ENCODE measurements around the gene KLHL26.

KLHL26 gene

DNA sequence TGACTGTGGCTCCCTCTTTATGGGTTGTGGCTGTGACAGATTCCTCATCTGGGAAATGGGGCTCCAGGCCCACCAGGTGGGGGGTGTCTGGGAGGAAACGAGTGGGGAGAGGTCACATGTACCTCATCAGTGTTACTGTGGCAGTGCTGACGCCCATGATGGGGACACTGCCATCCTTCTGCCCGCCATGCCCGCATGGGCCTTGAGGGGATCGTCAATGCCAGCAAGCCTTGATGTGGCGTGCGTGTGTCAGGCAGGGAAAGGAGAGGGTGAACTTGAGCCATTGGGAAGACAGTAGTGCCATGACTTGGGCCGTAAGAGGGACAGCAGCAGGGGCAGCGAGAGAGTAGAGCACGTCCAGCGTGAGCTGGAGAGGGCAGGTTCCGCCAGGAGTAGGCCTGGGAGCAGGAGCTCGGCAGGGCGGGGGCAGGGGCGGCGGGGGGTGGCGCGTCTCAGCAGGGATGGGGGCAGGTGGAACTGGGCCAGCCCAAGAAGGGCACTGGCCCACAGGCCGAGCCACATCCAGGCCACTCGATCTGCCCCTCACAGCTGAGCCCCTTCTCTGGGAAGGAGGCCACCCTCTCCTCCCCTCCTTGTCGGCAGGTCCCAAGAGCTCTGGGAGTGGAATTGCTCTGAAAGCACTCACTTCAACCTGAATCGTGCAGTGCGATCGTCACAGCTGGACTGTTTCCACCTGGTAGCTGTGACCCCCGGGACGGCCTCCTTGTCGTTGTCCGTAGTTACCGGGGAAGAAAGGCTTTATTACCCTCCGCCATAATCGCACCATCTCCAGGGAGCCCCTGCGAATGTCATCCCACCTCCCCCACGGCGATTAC lies 9.9 kb downstream of the KLHL26 start:
- Histone ChIP-seq H3K4me1 (ENCODE audit: low read length) (no peaks in the 10 kb centered on the region), H2AFZ (ENCODE audit: low read length) (no peak overlapping the region), H3K27me3 (replicated peaks; ENCODE audit: insufficient read depth, low read length) (no peaks in the 10 kb centered on the region), H3K9me3 (replicated peaks; ENCODE audit: insufficient read depth, low read length) (no peaks in the 10 kb centered on the region), H3F3A (ENCODE audit: insufficient read depth, low read length) (no peaks in the 10 kb centered on the region), H3K9ac (ENCODE audit: low read length) (no peak overlapping the region), H4K20me1 (ENCODE audit: insufficient read depth, low read length) (no peaks in the 10 kb centered on the region), H3K36me3 (replicated peaks; ENCODE audit: insufficient read depth, low read length) (no peaks in the 10 kb centered on the region), H3K27ac (ENCODE audit: low read length) (no peak overlapping the region), H3K4me3 (ENCODE audit: low read length) (no peak overlapping the region), H3K79me2 (ENCODE audit: low read length) (peaks cover 24% of the 10 kb centered on the region), H3K4me2 (ENCODE audit: low read depth, low read length) (no peak overlapping the region), H3K9me2 (replicated peaks; ENCODE audit: insufficient read depth, low read length) (no peaks in the 10 kb centered on the region)
- TF ChIP-seq EZH2phosphoT487 (IDR thresholded peaks at IDR 0.05; ENCODE audit: low read length) (no peak), EZH2 (optimal IDR thresholded peaks at IDR 0.05; ENCODE audit: low read depth, low read length) (no peak)
- TF ChIP-seq, protein P1, sequence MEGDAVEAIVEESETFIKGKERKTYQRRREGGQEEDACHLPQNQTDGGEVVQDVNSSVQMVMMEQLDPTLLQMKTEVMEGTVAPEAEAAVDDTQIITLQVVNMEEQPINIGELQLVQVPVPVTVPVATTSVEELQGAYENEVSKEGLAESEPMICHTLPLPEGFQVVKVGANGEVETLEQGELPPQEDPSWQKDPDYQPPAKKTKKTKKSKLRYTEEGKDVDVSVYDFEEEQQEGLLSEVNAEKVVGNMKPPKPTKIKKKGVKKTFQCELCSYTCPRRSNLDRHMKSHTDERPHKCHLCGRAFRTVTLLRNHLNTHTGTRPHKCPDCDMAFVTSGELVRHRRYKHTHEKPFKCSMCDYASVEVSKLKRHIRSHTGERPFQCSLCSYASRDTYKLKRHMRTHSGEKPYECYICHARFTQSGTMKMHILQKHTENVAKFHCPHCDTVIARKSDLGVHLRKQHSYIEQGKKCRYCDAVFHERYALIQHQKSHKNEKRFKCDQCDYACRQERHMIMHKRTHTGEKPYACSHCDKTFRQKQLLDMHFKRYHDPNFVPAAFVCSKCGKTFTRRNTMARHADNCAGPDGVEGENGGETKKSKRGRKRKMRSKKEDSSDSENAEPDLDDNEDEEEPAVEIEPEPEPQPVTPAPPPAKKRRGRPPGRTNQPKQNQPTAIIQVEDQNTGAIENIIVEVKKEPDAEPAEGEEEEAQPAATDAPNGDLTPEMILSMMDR (IDR thresholded peaks at IDR 0.05; ENCODE audit: low read length): no peak
- no peak for DNase-seq

DNA sequence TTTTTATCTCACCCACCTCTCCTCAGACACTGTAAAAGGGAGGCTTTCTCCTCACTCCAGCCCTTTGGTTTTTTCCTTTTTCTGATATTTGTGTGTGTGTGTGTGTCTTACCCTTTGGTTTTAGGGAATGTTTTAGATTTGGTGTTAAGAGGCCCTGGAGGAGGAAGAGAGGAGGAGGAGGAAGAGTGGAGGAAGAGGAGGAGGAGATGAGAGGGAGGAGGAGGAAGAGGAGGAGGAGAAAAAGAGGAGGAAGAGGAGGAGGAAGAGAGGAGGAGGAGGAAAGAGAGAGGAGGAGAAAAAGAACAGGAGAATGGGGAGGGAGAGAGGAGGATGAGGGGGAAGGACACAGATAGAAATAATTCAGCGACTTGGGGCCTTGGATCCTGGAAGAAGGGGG lies 10.5 kb downstream of the KLHL26 start:
- Histone ChIP-seq H4K20me1 (ENCODE audit: insufficient read depth, low read length) (no peaks in the 10 kb centered on the region), H3K27ac (ENCODE audit: low read length) (no peak overlapping the region), H3K4me2 (ENCODE audit: low read depth, low read length) (no peak overlapping the region), H3K4me3 (ENCODE audit: low read length) (no peak overlapping the region), H3K9me2 (replicated peaks; ENCODE audit: insufficient read depth, low read length) (no peaks in the 10 kb centered on the region), H2AFZ (ENCODE audit: low read length) (no peak overlapping the region), H3F3A (ENCODE audit: insufficient read depth, low read length) (no peaks in the 10 kb centered on the region), H3K9ac (ENCODE audit: low read length) (no peak overlapping the region), H3K36me3 (replicated peaks; ENCODE audit: insufficient read depth, low read length) (no peaks in the 10 kb centered on the region), H3K27me3 (replicated peaks; ENCODE audit: insufficient read depth, low read length) (no peaks in the 10 kb centered on the region), H3K79me2 (ENCODE audit: low read length) (peaks cover 21% of the 10 kb centered on the region), H3K4me1 (ENCODE audit: low read length) (no peaks in the 10 kb centered on the region), H3K9me3 (replicated peaks; ENCODE audit: insufficient read depth, low read length) (no peaks in the 10 kb centered on the region)
- TF ChIP-seq, protein P1 (IDR thresholded peaks at IDR 0.05; ENCODE audit: low read length): no peak
- TF ChIP-seq EZH2phosphoT487 (IDR thresholded peaks at IDR 0.05; ENCODE audit: low read length) (no peak), EZH2 (optimal IDR thresholded peaks at IDR 0.05; ENCODE audit: low read depth, low read length) (no peak)
- no peak for DNase-seq

- Histone ChIP-seq H3K27me3 (replicated peaks; ENCODE audit: insufficient read depth, low read length) (no peaks in the 10 kb centered on the region), H3K9me3 (replicated peaks; ENCODE audit: insufficient read depth, low read length) (no peaks in the 10 kb centered on the region), H3K4me3 (ENCODE audit: low read length) (no peak overlapping the region), H2AFZ (ENCODE audit: low read length) (no peak overlapping the region), H3K9me2 (replicated peaks; ENCODE audit: insufficient read depth, low read length) (no peaks in the 10 kb centered on the region), H3K79me2 (ENCODE audit: low read length) (peaks cover 21% of the 10 kb centered on the region), H3K4me1 (ENCODE audit: low read length) (no peaks in the 10 kb centered on the region), H3K9ac (ENCODE audit: low read length) (no peak overlapping the region), H3F3A (ENCODE audit: insufficient read depth, low read length) (no peaks in the 10 kb centered on the region), H3K27ac (ENCODE audit: low read length) (no peak overlapping the region), H3K4me2 (ENCODE audit: low read depth, low read length) (no peak overlapping the region), H3K36me3 (replicated peaks; ENCODE audit: insufficient read depth, low read length) (no peaks in the 10 kb centered on the region), H4K20me1 (ENCODE audit: insufficient read depth, low read length) (no peaks in the 10 kb centered on the region)
- TF ChIP-seq EZH2phosphoT487 (IDR thresholded peaks at IDR 0.05; ENCODE audit: low read length): no peak
- no peak for TF ChIP-seq EZH2 (optimal IDR thresholded peaks at IDR 0.05; ENCODE audit: low read depth, low read length)
- TF ChIP-seq, protein P1 (IDR thresholded peaks at IDR 0.05; ENCODE audit: low read length): no peak
- no peak for DNase-seq
These were observed 11.0 kb downstream of the KLHL26 start for GRCh38 chr19:18647807-18648206.

All from MM.1S (cell line).